Measurements from ENCODE around the gene EEF1AKMT1. TPM values are rescaled to one million over a fixed set of nuclear protein-coding genes. Genes with fewer than 3 reads are reported as not detected.

EEF1AKMT1 gene
- total RNA-seq, 1 donor from 2014 or later: 12.2 TPM

- peaks cover 10% of the 10 kb centered on the region for H3K27me3 Mint-ChIP-seq (ENCODE audit: low read depth)
- H3K4me1 Mint-ChIP-seq (ENCODE audit: low read depth): peaks cover 5% of the 10 kb centered on the region
- no peaks in the 10 kb centered on the region for H3K9me3 Mint-ChIP-seq
- intact Hi-C loops (cut with micrococcal nuclease): no loop called here
- no peaks in the 10 kb centered on the region for H3K36me3 Mint-ChIP-seq (ENCODE audit: low read depth)
- H3K4me3 Mint-ChIP-seq (ENCODE audit: low read depth): peak overlapping the region; percentile 39
- no peak for DNase-seq (ENCODE audit: low spot score)
- H3K27ac Mint-ChIP-seq: no peak overlapping the region
These were observed 52.1 kb downstream of the EEF1AKMT1 start for GRCh38 chr13:20721454-20722357.

DNA sequence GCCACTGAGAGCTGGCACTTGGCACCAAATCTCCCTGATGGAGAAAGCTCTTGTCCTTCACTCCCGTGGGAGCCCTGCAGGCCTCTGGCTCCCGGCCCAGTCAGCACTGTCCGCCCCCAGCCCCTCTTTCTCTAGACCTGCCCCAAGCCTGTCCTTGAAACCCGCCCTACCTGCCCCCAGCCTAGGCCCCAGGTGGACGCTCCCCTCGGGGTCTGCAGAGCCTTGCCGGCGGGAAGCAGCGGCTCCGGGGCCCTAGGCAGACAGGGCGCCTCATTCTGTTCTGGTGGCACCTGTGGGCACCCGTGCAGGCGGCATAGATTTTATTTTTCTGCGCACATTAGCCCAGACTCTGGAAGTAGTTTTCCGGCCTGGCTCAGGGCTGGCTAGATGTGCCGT is 52.7 kb downstream of the EEF1AKMT1 start:
- no peak for DNase-seq (ENCODE audit: low spot score)
- H3K27me3 Mint-ChIP-seq (ENCODE audit: low read depth): peaks cover 10% of the 10 kb centered on the region
- H3K36me3 Mint-ChIP-seq (ENCODE audit: low read depth): no peaks in the 10 kb centered on the region
- no peak overlapping the region for H3K27ac Mint-ChIP-seq
- H3K4me3 Mint-ChIP-seq (ENCODE audit: low read depth): no peak overlapping the region
- intact Hi-C loops (cut with micrococcal nuclease): no loop called here
- peaks cover 5% of the 10 kb centered on the region for H3K4me1 Mint-ChIP-seq (ENCODE audit: low read depth)
- H3K9me3 Mint-ChIP-seq: no peaks in the 10 kb centered on the region

- H3K9me3 Mint-ChIP-seq: no peaks in the 10 kb centered on the region
- peaks cover 5% of the 10 kb centered on the region for H3K4me1 Mint-ChIP-seq (ENCODE audit: low read depth)
- no peak overlapping the region for H3K27ac Mint-ChIP-seq
- H3K4me3 Mint-ChIP-seq (ENCODE audit: low read depth): no peak overlapping the region
- intact Hi-C loops (cut with micrococcal nuclease): no loop called here
- H3K36me3 Mint-ChIP-seq (ENCODE audit: low read depth): no peaks in the 10 kb centered on the region
- H3K27me3 Mint-ChIP-seq (ENCODE audit: low read depth): peaks cover 10% of the 10 kb centered on the region
- no peak for DNase-seq (ENCODE audit: low spot score)
These were observed 53.3 kb downstream of the EEF1AKMT1 start for GRCh38 chr13:20720499-20720898.

DNA sequence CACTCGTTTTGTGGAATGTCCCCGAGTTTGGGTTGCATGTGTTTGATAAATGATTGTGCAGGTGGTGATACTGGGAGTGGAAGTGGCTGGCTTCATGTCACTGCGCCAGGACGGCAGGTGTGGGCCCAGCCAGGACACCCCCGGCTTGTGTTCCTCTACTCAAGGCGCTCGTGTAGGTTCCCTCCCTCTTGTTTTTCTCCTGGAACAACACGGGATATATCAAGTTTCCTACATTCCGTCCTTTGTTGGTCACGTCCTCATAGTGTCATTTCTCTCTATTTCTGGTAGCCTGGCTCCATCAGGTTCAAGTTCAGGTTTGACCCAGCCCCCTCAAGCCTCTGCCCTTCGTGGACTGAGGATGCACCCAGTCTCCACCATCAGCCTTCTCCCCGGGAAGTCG is 54.0 kb downstream of the EEF1AKMT1 start:
- no peaks in the 10 kb centered on the region for H3K36me3 Mint-ChIP-seq (ENCODE audit: low read depth)
- no peak overlapping the region for H3K27ac Mint-ChIP-seq
- intact Hi-C loops (cut with micrococcal nuclease): no loop called here
- peaks cover 10% of the 10 kb centered on the region for H3K27me3 Mint-ChIP-seq (ENCODE audit: low read depth)
- H3K9me3 Mint-ChIP-seq: no peaks in the 10 kb centered on the region
- H3K4me1 Mint-ChIP-seq (ENCODE audit: low read depth): peaks cover 5% of the 10 kb centered on the region
- no peak overlapping the region for H3K4me3 Mint-ChIP-seq (ENCODE audit: low read depth)
- DNase-seq (ENCODE audit: low spot score): no peak

DNA sequence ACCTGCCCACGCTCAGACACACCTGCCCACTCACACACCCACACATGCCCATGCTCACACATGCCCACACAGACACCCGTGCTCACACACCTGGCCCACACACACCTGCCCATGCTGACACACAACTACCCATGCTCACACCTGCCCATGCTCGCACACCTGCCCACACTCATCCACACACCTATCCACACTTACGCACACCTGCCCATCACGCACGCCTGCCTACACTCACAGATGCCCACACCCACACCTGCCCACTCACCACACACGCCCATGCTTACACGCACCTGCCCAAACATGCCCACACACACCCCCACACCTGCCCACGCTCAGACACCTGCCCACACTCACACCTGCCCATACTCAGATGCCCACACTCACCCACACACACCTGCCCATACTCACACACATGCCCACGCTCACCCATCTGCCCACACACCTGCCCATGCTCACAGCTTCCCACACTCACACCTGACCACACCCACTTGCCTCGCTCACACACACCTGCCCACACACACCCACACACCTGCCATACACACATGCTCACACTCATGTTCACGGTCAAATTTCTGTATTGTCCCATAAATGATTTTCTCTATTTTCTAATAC is 54.7 kb downstream of the EEF1AKMT1 start:
- peaks cover 5% of the 10 kb centered on the region for H3K4me1 Mint-ChIP-seq (ENCODE audit: low read depth)
- intact Hi-C loops (cut with micrococcal nuclease): no loop called here

DNA sequence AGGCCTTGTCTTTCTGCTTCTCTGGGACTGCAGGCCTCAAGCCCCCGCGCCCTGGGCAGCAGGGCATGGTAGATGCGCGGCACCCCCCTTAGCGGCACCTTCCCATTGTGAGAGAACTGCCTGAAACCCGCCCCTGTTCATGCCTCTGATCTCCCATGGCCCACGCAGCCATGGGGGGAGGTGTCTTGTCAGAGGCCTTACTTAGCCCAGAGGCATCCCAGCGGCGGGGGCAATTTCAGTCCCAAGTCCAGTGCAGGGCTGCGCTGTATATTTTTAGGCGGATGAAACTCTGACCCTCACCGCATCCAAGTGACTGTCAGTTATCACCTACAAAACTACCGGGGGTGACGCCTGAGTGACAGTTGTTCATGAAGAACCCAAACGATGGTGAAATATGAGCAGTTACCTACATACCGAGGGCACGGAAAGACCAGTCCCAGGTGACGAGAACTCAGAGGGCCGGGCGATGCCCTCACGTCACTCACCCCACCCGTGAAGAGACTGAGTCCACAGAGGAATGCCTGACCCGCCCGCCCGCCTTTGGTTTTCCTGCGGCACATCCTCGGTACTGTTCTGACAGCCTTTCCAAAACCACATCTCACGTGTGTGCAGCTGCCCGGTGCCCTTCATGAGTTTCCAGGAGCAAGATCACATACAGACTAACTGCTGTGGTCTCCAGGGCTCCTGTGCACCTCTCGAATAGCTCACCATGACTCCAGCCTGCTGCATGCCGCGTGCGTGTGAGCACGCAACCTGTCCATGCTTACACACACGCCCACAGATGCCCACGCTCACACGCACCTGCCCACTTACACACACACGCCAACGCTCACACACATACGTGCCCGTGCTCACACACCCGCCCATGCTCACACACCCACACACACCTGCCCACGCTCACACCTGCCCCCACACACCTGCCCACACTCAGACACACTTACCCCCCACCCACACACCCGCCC is 55.9 kb downstream of the EEF1AKMT1 start:
- DNase-seq (ENCODE audit: low spot score): no peak
- Mint-ChIP-seq H3K36me3 (ENCODE audit: low read depth) (no peaks in the 10 kb centered on the region), H3K27ac (no peak overlapping the region), H3K27me3 (ENCODE audit: low read depth) (peaks cover 16% of the 10 kb centered on the region), H3K4me3 (ENCODE audit: low read depth) (no peak overlapping the region), H3K4me1 (ENCODE audit: low read depth) (peaks cover 3% of the 10 kb centered on the region), H3K9me3 (no peaks in the 10 kb centered on the region)
- intact Hi-C loops (cut with micrococcal nuclease): no loop called here

More for the DNA sequence above, 54.7 kb downstream of the EEF1AKMT1 start:
- no peaks in the 10 kb centered on the region for H3K9me3 Mint-ChIP-seq
- H3K36me3 Mint-ChIP-seq (ENCODE audit: low read depth): no peaks in the 10 kb centered on the region
- H3K27ac Mint-ChIP-seq: no peak overlapping the region
- DNase-seq (ENCODE audit: low spot score): no peak
- H3K27me3 Mint-ChIP-seq (ENCODE audit: low read depth): peaks cover 11% of the 10 kb centered on the region
- no peak overlapping the region for H3K4me3 Mint-ChIP-seq (ENCODE audit: low read depth)

DNA sequence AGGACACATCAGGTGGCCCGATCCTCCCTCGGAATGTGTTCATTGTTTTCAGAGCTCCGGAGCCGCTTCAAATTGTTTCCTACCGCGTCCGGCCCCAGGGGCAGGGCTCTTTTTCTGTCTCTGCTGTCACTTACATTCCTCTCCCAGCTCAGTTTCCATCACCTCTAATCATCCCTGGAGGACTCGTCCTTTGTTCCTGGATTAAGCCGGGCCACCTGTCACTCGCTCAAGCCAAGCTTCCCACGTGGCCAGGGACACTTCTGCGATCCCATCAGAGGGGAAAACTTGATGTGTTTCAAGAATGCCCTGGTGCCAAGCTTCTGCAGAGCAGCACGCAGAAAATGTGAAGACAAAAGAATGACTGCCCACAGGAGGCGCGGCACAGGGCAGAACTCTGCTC is 56.8 kb downstream of the EEF1AKMT1 start:
- no peak overlapping the region for H3K4me3 Mint-ChIP-seq (ENCODE audit: low read depth)
- H3K9me3 Mint-ChIP-seq: no peaks in the 10 kb centered on the region
- no peaks in the 10 kb centered on the region for H3K36me3 Mint-ChIP-seq (ENCODE audit: low read depth)
- H3K4me1 Mint-ChIP-seq (ENCODE audit: low read depth): peaks cover 2% of the 10 kb centered on the region
- DNase-seq (ENCODE audit: low spot score): no peak
- H3K27me3 Mint-ChIP-seq (ENCODE audit: low read depth): peaks cover 9% of the 10 kb centered on the region
- intact Hi-C loops (cut with micrococcal nuclease): no loop called here
- H3K27ac Mint-ChIP-seq: no peak overlapping the region

- Mint-ChIP-seq H3K4me3 (ENCODE audit: low read depth) (no peak overlapping the region), H3K9me3 (no peaks in the 10 kb centered on the region), H3K27ac (no peak overlapping the region), H3K4me1 (ENCODE audit: low read depth) (peaks cover 2% of the 10 kb centered on the region), H3K36me3 (ENCODE audit: low read depth) (no peaks in the 10 kb centered on the region), H3K27me3 (ENCODE audit: low read depth) (peaks cover 9% of the 10 kb centered on the region)
- no peak for DNase-seq (ENCODE audit: low spot score)
- intact Hi-C loops (cut with micrococcal nuclease): no loop called here
These were observed 58.4 kb downstream of the EEF1AKMT1 start for GRCh38 chr13:20715330-20715712.

DNA sequence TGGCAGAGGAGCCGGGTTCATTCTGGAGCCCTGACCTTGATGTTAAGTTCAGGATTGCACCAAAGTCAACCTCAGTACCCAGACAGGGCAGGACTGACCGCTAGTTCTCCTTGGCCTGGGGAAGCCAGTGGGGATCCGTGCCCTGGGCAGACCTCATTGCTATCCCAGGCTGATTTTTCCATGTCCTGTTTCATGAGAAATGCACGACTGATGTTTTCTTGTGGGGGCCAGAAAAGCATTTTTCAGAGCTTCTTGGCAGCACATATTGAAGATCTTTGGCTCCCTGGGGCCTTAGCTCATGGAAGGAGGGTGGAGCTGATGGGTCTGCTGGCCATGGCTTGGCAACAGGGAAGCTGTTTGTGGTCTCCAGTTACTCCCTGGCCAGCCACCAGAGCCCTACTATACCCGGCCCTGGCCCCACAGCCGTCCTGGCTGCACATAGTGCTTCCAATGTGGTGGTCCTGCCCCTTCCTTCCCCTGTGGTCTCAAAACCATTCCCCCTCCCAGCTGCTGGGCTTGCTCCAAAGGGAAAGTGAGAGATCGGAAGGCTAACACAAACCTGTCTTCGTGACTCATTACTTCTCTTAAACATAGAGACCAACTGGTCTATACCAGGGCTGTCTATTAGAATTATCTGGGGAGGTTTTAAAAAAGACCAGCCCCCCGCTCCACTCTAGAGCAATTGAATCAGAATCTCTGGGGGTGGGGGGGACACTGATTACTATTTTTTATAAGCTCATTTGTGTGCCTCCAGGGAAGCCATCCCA is 59.0 kb downstream of the EEF1AKMT1 start:
- H3K4me3 Mint-ChIP-seq (ENCODE audit: low read depth): no peak overlapping the region
- H3K27ac Mint-ChIP-seq: no peak overlapping the region
- DNase-seq (ENCODE audit: low spot score): no peak
- no peaks in the 10 kb centered on the region for H3K36me3 Mint-ChIP-seq (ENCODE audit: low read depth)
- H3K4me1 Mint-ChIP-seq (ENCODE audit: low read depth): peaks cover 2% of the 10 kb centered on the region
- peaks cover 9% of the 10 kb centered on the region for H3K27me3 Mint-ChIP-seq (ENCODE audit: low read depth)
- intact Hi-C loops (cut with micrococcal nuclease): loop anchor here (5.0 kb wide), 2 partner anchors 113 to 217 kb away; no protein-coding TSS in a partner anchor
- no peaks in the 10 kb centered on the region for H3K9me3 Mint-ChIP-seq

GRCh38 chr13:20714161-20714560 is 59.6 kb downstream of the EEF1AKMT1 start:
- no peak overlapping the region for H3K27ac Mint-ChIP-seq
- no peak for DNase-seq (ENCODE audit: low spot score)
- intact Hi-C loops (cut with micrococcal nuclease): loop anchor here (5.0 kb wide), 2 partner anchors 113 to 217 kb away; no protein-coding TSS in a partner anchor
- H3K9me3 Mint-ChIP-seq: no peaks in the 10 kb centered on the region
- peaks cover 9% of the 10 kb centered on the region for H3K27me3 Mint-ChIP-seq (ENCODE audit: low read depth)
- H3K4me1 Mint-ChIP-seq (ENCODE audit: low read depth): peaks cover 2% of the 10 kb centered on the region
- H3K36me3 Mint-ChIP-seq (ENCODE audit: low read depth): no peaks in the 10 kb centered on the region
- H3K4me3 Mint-ChIP-seq (ENCODE audit: low read depth): no peak overlapping the region

DNA sequence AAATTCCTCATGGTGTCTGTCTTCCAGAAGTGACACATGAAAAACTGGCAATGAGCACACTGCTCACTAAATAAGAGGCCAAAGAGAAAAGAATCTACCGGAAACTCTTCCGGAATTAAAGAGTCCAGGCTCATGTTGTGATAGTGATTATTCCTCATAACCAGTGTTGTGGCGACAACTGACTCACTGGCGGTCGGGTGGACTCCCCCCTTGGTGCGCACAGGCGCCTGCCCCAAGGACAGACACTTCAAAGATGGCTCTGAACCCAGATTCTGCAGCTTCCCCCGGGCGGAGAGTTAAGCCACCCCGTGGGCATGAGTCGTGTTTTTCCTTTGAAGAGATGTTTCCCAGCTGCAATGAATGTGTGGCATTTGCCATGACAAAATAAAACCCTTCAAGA is 60.0 kb downstream of the EEF1AKMT1 start:
- Mint-ChIP-seq H3K36me3 (ENCODE audit: low read depth) (no peaks in the 10 kb centered on the region), H3K27me3 (ENCODE audit: low read depth) (peaks cover 9% of the 10 kb centered on the region), H3K4me3 (ENCODE audit: low read depth) (no peak overlapping the region), H3K4me1 (ENCODE audit: low read depth) (peaks cover 5% of the 10 kb centered on the region), H3K9me3 (no peaks in the 10 kb centered on the region), H3K27ac (no peak overlapping the region)
- no peak for DNase-seq (ENCODE audit: low spot score)
- intact Hi-C loops (cut with micrococcal nuclease): loop anchor here (5.0 kb wide), 2 partner anchors 114 to 216 kb away; no protein-coding TSS in a partner anchor

GRCh38 chr13:20713014-20713376 is 60.8 kb downstream of the EEF1AKMT1 start:
- H3K36me3 Mint-ChIP-seq (ENCODE audit: low read depth): no peaks in the 10 kb centered on the region
- intact Hi-C loops (cut with micrococcal nuclease): loop anchor here (5.0 kb wide), 2 partner anchors 114 to 216 kb away; no protein-coding TSS in a partner anchor
- no peaks in the 10 kb centered on the region for H3K9me3 Mint-ChIP-seq
- DNase-seq (ENCODE audit: low spot score): no peak
- peaks cover 5% of the 10 kb centered on the region for H3K4me1 Mint-ChIP-seq (ENCODE audit: low read depth)
- H3K4me3 Mint-ChIP-seq (ENCODE audit: low read depth): no peak overlapping the region
- H3K27me3 Mint-ChIP-seq (ENCODE audit: low read depth): peaks cover 9% of the 10 kb centered on the region
- no peak overlapping the region for H3K27ac Mint-ChIP-seq
